ENCODE results near the gene TBX1.
"Not testable (repeated sequence)": the region's sequence is repeated elsewhere in the genome, so short reads cannot be mapped to it uniquely, and the experiment has no call there.

The TBX1 gene

GRCh38 chr22:19723983-19724827 lies 36.4 kb upstream of the TBX1 start:
- DNase-seq (ENCODE audit: insufficient read length, low spot score) = no peak
- no peak for TF ChIP-seq CTCF (IDR thresholded peaks at IDR 0.05; ENCODE audit: insufficient read depth, missing control alignments)
- FAIRE-seq = no peak

GRCh38 chr22:19724927-19725661 lies 35.5 kb upstream of the TBX1 start:
- DNase-seq (ENCODE audit: insufficient read length, low spot score) (no peak), FAIRE-seq (no peak)
- TF ChIP-seq CTCF (IDR thresholded peaks at IDR 0.05; ENCODE audit: insufficient read depth, missing control alignments) = no peak

- not testable (repeated sequence) for DNase-seq (ENCODE audit: insufficient read length, low spot score); FAIRE-seq
Observed at GRCh38 chr22:19726064-19726788, 34.4 kb upstream of the TBX1 start.

GRCh38 chr22:19727310-19728150 lies 33.0 kb upstream of the TBX1 start:
- no peak for TF ChIP-seq CTCF (IDR thresholded peaks at IDR 0.05; ENCODE audit: insufficient read depth, missing control alignments)
- FAIRE-seq = no peak
- DNase-seq (ENCODE audit: insufficient read length, low spot score) = no peak

GRCh38 chr22:19728271-19728670 lies 32.3 kb upstream of the TBX1 start:
- FAIRE-seq (no peak), DNase-seq (ENCODE audit: insufficient read length, low spot score) (no peak)
- TF ChIP-seq CTCF (IDR thresholded peaks at IDR 0.05; ENCODE audit: insufficient read depth, missing control alignments) = no peak

- no peak for FAIRE-seq
- TF ChIP-seq CTCF (IDR thresholded peaks at IDR 0.05; ENCODE audit: insufficient read depth, missing control alignments) = no peak
- no peak for DNase-seq (ENCODE audit: insufficient read length, low spot score)
Observed at GRCh38 chr22:19728836-19729235, 31.7 kb upstream of the TBX1 start.

GRCh38 chr22:19729507-19729906 lies 31.1 kb upstream of the TBX1 start:
- TF ChIP-seq CTCF (IDR thresholded peaks at IDR 0.05; ENCODE audit: insufficient read depth, missing control alignments) = no peak
- DNase-seq (ENCODE audit: insufficient read length, low spot score) (no peak), FAIRE-seq (no peak)

Measured in D721Med (cell line).